Activated CD4-positive, alpha-beta T cell treated with anti-CD3 and anti-CD28 coated beads for 4 hours (primary cell): ENCODE measurements around the gene STK26.
"Not testable (repeated sequence)": the region's sequence is repeated elsewhere in the genome, so short reads cannot be mapped to it uniquely, and the experiment has no call there.

Source experiments
- DNase-seq, 2 donors: peaks; one replicate each; pipeline ENCODE4 v3.0.0-alpha.2; 2020

Gene STK26

DNA sequence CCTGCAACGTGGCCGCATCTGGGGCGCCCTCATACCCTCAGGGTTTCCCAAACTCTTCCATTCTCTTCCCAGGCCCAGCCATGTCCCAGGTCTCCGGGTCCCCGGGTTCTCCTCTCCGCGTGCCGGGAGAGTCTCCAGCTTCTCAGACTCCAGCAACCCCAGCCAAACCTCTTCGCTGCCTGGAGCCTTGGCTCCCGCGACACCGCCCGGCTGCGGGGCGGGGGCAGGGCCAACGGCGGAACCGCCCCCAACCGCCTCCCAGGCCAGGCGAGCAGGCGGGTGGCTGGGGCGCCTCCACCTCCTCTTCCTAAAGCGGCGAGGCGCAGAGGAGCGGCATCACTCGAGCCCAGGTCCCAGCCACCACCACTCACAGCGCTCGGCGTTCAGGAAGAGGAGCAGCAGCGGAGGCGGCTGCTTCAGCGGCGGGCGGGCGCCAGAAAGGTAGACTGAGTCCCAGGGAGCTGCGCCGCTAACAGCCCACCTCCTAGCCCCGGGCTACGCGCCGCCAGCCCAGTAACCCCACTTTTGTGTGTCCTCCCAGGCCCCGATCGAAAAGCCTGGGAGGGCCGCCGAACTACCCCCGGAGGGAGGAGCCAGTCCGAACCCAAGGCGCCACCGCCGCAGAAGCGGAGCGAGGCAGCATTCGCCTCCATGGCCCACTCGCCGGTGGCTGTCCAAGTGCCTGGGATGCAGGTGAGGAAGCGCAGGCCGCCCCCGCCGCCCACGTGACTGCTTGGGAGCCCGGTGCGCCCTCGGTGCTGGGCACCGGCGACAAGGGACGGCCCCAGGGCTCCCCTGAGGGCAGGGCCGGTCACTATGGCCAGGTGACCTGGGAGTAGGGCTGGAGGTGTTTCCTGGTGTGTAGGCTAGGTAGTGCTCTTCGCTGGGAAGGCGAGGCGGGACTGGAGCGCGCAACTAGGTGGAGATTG lies at the start of gene STK26:
Gene STK26 (plus strand): TSS at position 336 of the 929 bp plus-strand sequence. CDS start 316 bp downstream, at position 652.
- DNase-seq, result peak; percentile 68 to 70

GRCh38 chrX:131975851-131976250 lies 47.3 kb upstream of the STK26 start:
- DNase-seq, result no peak

DNA sequence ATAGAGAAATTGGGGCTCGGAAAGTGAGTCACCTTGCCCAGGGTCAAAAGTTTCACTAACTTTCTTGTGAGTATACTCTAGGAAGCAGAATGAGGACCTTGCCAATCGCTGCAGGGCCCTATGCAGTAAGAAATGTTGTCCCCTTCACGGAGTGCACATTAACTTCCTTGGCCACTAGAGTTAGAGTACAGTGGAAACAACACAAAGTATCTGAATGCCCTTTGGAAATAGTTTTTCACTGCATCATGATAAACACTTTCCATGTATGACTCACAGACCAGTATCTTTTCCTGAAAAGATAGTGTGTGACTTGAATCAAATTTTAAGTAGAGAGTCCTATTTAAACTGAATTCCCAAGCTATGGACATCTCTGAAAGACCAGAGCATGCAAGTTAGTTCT lies 45.5 kb upstream of the STK26 start:
- DNase-seq, result no peak

DNA sequence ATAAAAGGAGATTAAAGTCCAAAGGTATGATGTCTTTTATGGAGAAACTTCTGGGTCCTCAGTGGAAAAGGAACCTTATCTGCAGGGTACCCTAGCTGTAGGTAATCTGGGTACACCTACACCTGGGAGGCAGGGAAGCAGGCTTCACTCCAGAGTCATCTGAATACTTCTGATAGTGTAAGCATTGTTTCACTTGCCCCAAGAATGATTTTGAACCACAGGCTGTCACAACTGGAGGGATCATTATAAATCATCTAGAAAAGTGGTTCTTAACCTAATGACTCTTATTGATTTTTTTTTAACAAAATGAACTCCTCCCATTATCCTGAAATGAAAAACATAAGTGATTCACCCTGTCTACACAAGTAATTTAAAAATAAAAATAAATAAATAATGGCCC lies 44.0 kb upstream of the STK26 start:
- no peak for DNase-seq

GRCh38 chrX:131985526-131986049 lies 37.5 kb upstream of the STK26 start:
- no peak for DNase-seq

DNA sequence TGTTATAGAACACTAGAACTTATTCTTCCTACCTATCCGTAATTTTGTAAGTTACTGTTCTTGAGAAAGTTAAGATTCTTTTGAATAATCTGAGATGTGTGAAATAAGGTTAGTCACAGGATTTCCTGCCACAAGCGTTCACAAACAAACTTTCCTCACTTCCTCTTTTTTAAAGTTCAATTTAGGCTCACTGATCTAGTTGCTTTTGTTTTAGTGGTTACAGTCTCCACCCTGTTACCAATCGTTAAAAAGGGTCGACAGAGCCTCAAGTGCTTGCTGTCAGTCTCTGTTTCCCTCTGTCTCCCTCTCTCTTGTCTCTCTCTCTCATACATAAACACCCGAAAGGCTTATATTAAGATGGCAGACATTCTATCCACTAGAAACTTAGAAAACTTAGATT lies 35.9 kb upstream of the STK26 start:
- peak; percentile 3 to 4 for DNase-seq

- DNase-seq, result no peak
These were observed 34.9 kb upstream of the STK26 start for GRCh38 chrX:131988236-131988635.

GRCh38 chrX:132001127-132001526 lies 22.0 kb upstream of the STK26 start:
- peak; percentile 35 to 37 for DNase-seq

DNA sequence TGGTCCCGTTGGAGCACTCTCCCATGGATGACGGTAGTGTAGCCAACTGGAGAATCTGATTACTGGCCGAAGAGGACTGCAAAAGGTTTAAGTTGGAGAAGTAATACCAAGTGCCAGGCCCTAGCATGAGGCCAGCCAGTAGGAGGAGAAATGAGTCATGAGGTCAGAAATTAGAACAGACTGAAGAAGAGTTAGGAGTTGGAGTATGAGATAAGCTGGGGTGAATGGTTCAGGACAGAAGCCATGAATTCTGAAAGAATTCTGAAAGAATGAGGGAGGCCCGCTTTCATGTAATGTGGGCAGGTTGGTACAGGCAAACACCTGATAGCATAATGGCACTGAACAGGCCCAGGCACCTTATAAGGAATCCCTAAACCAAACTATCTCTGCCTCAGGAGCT lies 18.4 kb upstream of the STK26 start:
- DNase-seq, result no peak

DNA sequence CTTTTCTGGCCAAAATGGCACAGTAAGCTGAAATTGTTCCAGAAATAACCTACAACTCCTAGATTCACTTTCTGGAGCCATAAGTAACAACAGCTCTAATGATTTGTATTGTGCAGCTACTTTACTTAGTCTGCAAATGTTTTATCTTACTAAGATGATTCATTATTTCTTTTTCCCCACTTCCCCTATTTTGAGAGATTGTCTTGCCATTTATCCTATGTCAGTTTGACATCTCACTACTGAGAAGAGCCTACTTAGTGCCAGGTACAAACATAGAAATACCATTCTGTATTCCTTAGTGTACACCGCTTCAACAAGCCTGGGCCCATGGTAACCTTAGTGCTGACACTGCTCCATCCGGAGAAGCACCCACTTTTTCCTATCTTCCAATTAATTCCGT lies 13.8 kb upstream of the STK26 start:
- no peak for DNase-seq

GRCh38 chrX:132010213-132010612 lies 12.9 kb upstream of the STK26 start:
- DNase-seq, result not testable (repeated sequence)

DNA sequence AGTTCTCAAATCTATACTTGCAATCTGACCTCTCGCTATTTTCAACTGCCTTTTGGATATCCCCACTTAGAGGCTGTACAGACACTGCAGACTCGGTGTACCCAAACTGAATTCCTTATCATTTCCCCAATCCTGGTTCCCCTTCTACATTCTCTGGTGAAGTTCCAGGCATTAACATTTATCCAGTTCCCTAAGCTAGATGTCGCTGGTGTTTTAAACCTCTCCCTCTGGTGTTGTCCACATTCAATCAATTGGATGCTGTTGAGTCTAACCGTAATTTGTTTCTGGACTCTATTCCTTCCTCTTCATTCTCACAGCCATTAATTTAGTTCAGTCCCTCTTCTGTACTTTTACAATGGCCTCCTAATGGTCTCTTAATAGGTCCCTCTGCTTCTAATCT lies 7.2 kb upstream of the STK26 start:
- no peak for DNase-seq

DNA sequence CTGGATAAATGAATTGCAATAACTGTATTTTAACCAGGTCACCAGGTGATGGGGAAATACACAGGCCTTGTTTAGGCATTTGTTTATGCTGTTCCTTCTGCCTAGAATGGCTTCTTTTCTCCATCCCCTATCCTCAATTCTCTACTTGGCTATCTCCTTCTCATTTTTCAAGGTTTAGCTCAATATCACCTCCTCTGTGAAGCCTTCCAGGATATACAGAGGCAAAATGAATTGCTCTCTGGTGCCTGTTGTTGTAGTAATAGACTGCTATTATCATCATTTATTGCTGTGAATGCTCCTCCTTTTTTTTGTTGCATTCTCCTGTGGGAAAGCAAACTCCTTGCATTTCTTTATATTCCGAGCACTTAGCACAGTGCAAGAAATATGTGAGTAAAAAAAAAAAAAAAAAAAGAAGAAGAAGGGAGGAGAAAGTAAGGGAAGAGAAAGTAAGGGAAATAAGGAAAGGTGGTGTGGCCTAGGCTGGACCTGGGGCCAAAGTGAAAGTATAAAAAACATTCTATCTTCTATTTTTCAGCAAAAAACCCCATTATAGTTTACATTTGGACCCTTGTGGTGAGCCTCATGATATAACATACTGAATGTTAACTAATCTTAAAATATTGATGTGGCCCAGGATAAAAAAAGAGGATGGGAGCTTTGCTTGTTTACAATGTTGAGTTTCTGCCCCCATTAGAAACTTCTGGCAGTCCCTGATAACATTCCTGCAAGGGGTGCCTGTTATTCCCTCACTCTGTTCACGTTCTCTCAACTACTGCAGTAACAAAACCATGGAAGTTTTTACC lies 6.3 kb upstream of the STK26 start:
- DNase-seq, result no peak

GRCh38 chrX:132017431-132018185 lies 5.5 kb upstream of the STK26 start:
- no peak for DNase-seq

- peak; percentile 9 to 20 for DNase-seq
These were observed 720 bp upstream of the STK26 start for GRCh38 chrX:132022198-132022966.

DNA sequence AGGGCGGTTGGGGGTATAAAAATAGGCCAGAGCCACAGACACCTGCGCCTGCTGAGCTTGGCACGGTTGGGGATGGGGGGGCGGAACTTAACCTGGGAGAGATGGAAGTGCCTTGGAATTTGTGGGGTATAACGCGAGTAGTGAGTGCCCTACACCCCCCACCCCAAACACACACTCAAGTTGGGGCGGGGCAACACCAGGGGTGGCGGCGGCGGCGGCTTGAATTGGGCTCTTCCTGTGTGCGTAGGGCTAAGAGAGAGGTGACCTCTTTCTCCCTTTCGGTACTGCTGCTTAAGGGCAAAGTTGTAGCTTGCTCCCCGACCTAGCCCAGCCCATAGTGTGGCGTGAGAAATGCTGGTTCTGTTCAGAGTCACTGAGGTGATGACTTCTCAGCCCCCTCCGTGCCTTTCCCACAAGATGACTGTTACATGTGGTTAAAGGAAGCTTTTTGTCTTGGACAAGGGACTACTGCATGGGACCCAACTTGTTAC lies 839 bp downstream of the STK26 start:
- peak; percentile 34 to 37 for DNase-seq

- no peak for DNase-seq
These were observed 1.9 kb downstream of the STK26 start for GRCh38 chrX:132025041-132025440.

- no peak for DNase-seq
These were observed 7.2 kb downstream of the STK26 start for GRCh38 chrX:132030264-132030663.

DNA sequence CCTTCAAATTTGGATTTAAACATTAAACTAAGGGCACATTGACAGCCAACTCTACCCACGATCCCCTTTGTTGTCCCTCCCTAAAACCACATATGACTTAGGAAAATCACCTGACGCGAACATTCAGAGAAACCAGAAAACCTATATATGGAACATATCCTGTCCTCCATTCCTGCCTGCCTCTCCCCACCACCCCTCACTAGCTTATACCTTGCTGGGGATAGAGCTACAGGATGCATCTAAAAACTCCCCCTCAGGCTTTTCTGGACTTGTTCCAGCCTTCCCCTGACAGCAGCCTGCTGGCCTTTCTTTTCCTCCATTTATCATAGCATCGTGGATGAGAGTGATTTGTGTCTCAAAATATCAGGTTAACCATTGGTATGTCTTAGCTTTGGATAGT lies 8.8 kb downstream of the STK26 start:
- no peak for DNase-seq

GRCh38 chrX:132033166-132033565 lies 10.1 kb downstream of the STK26 start:
- no peak for DNase-seq

- DNase-seq, result no peak
These were observed 11.5 kb downstream of the STK26 start for GRCh38 chrX:132034648-132035047.

GRCh38 chrX:132037479-132037993 lies 14.4 kb downstream of the STK26 start:
- no peak for DNase-seq
